ENCODE measurements around the gene RICTOR.
"Not testable (repeated sequence)": the region's sequence is repeated elsewhere in the genome, so short reads cannot be mapped to it uniquely, and the experiment has no call there.

Gene RICTOR

DNA sequence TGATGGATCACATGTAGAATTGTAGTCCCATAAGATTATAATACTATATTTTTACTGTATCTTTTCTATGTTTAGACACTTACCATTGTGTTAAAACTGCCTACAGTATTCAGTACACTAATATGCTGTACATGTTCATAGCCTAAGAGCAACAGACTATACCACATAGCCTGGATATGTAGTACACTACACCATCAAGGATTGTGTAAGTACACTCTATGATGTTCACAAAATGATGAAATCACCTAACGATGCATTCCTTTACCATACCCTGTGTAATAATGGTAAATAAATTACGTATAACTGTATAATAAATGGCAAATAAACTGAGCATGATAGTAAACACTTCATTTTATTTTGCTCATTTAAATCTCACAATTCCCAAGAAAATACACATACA, 60.3 kb downstream of the RICTOR start:
- DNase-seq (ENCODE audit: low read depth in 2 of 2) = no peak

DNA sequence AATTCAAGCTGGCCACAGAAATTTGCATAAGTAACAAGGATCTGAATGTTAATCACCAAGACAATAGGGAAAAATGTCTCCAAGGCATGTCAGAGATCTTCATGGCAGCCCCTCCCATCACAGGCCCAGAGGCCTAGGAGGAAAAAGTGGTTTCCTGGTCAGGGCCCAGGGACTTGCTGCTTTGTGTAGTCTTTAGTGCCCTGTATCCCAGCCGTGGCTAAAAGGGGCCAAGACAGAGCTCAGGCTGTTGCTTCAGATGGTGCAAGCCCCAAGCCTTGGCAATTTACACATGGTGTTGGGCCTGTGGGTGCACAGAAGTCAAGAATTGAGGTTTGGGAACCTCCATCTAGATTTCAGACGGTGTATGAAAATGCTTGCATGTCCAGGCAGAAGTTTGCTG, 63.2 kb downstream of the RICTOR start:
- not testable (repeated sequence) for DNase-seq (ENCODE audit: low read depth in 2 of 2)

- no peak for DNase-seq (ENCODE audit: low read depth in 2 of 2)
These were observed 64.2 kb downstream of the RICTOR start for GRCh38 chr5:39009981-39010380.

- DNase-seq (ENCODE audit: low read depth in 2 of 2) = no peak
These were observed 64.9 kb downstream of the RICTOR start for GRCh38 chr5:39009280-39009679.

- no peak for DNase-seq (ENCODE audit: low read depth in 2 of 2)
These were observed 67.5 kb downstream of the RICTOR start for GRCh38 chr5:39006650-39007049.

- no peak for DNase-seq (ENCODE audit: low read depth in 2 of 2)
These were observed 68.5 kb downstream of the RICTOR start for GRCh38 chr5:39005566-39006232.

- DNase-seq (ENCODE audit: low read depth in 2 of 2) = no peak
These were observed 72.5 kb downstream of the RICTOR start for GRCh38 chr5:39001683-39002082.

DNA sequence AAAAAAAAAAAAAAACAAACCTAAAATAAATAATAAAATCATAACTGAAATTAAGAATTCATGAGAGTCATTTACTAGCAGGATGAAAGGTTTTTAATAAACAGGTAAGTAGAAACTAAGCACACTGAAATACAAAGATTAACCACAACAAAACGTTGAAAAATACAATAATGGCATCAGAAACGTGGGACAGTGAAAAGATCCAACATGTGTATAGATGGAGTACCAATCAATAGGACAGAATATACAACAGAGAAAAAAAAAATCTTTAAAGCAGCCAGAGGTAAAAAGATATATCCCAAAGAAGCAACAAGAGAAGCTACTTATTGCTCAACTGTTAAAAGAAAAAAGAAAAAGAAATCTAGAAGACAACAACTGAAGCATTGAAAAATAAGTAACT, 75.2 kb downstream of the RICTOR start:
- DNase-seq (ENCODE audit: low read depth in 2 of 2) = no peak

GRCh38 chr5:38997591-38997990, 76.6 kb downstream of the RICTOR start:
- DNase-seq (ENCODE audit: low read depth in 2 of 2) = no peak

- DNase-seq (ENCODE audit: low read depth in 2 of 2) = no peak
These were observed 78.1 kb downstream of the RICTOR start for GRCh38 chr5:38996123-38996522.

DNA sequence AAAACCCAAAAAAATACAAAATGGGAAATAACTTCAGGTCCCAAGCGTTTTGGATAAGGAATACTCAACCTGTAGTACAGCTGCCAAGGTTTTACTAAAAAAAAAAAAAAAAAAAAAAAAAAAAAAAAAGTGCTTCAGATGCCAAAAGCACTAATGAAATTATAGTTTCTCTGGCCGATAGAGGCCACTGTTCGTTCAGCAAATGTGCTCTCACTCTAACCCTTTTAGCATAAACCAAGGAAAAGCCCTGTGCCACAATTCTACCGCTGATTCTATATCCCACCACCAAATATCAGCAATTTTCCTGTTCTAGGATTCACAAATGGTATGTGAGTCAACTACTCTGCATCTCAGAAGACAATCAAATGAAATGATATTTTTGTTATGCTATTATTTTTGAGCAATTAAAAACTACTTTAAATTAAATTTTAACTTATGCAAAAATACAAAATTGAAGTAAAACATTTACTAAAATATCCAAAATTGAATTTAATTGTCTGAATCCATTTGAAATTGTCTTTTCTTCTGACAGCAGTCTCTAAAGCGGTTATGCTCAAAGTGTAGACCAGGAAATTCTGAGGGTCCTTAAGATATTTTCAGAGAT, 79.8 kb downstream of the RICTOR start:
- peak in 1 of 2 donors; percentile 8 for DNase-seq (ENCODE audit: low read depth in 2 of 2)

DNA sequence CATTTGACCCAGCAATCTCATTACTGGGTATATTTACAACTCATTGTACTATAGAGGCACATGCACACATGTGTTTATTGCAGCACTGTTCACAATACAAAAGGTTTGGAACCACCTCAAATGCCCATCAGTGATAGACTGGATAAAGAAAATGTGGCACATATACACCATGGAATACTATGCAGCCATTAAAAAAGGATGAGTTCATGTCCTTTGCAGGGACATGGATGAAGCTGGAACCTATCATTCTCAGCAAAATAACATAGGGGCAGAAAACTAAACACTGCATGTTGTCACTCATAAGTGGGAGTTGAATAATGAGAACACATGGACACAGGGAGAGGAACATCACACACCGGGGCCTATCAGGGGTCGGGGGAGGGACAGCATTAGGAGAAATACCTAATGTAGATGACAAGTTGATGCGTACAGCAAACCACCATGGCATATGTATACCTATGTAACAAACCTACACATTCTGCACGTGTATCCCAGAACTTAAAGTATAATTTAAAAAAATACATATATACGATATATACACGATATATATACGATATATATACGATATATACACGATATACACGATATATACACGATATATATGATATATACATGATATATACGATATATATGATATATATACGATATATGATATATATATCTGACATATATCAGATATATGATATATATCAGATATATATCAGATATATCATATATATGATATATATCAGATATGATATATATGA, 84.1 kb downstream of the RICTOR start:
- not testable (repeated sequence) for DNase-seq (ENCODE audit: low read depth in 2 of 2)

DNA sequence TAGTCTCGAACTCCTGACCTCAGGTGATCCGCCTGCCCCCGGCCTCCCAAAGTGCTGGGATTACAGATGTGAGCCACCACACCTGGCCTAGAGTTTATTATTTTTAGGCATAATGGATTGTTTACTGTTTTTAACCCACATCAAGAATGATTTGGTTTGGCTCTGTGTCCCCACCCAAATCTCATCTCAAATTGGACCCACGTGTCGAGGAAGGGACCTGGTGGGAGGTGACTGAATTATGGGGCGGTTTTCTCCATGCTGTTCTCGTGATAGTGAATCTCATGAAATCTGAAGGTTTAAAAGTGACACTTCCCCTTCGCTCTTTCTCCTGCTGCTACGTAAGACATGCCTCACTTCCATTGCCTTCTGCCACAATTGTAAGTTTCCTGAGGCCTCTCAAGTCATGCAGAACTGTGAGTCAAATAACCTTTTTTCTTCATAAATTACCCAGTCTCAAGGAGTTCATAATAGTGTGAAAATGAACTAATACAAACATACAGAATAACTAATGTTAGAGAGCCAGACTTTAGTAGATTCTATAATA, 88.2 kb downstream of the RICTOR start:
- no peak for DNase-seq (ENCODE audit: low read depth in 2 of 2)

DNA sequence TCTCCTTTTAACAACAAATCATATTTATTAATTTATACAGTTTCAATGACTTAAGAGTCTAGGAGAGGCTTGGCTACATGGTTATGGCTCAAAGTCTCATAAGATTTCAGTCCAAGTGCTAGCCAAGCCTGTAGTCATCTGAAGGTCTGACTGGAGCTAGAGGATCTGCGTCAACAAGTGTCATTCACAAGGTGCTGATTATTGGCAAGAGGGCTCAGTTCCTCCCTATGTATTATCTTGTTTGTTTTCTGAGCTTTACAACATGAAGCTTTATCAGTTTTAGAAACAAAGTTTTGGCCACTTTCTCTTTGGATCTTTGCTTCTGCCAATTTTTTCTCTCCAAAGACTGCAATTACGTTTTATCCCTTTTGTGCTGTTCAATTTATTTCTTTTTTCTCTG, 94.7 kb downstream of the RICTOR start:
- DNase-seq (ENCODE audit: low read depth in 2 of 2) = no peak

GRCh38 chr5:38978036-38978435, 96.2 kb downstream of the RICTOR start:
- no peak for DNase-seq (ENCODE audit: low read depth in 2 of 2)

DNA sequence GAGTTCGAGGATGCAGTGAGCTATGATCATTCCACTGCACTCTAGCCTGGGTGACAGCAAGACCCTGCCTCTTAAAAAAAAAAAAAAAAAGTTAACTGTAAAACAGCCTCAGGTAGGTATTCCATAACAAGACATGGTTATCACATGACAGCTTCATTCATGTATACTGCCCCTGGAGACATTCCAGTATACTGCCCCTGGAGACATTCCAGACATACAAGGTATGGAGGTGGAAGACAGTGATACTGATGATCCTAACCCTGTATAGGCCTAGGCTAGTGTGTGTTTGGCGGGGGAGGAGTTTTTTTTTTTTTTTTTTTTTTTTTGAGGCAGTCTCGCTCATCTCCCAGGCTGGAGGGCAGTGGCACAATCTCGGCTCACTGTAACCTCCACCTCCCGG, 105.5 kb downstream of the RICTOR start:
- DNase-seq (ENCODE audit: low read depth in 2 of 2) = no peak

DNA sequence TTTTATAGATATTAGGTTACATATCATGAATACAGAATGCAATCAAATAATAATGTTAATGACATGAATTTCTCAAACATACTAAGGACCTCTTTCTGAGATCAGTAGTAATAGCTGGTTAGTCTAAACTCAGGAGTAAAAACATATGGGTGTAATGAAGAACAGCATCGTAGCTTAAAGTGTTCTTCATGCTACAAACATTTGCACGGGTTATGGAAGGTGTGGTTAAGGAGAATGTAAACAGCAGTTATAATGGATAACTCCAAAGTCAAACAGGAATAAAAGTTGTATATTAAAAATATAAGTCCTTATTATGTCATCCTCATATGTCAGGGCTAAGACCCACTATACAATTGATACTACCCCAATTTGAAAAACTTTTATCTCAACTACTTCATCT, 112.5 kb downstream of the RICTOR start:
- no peak for DNase-seq (ENCODE audit: low read depth in 2 of 2)

- DNase-seq (ENCODE audit: low read depth in 2 of 2) = no peak
These were observed 120.7 kb downstream of the RICTOR start for GRCh38 chr5:38953426-38954012.

DNA sequence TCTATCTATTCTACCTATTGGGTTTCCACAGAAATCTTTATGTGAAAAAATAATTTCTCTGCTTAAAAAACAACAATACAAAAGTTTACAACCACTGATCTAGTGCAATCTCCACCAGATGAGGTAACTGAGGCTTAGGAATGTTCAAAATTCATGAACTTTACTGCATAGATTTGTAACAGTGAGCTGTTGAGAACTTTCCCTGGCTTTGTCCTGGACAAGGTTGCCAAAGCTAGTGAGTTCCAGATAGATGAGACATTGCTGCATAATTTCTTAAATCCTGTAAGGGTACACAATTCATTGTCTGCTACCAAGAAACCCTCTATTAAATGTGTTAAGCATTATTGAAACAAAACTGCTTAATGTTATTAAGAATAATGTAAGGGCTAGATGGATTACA, 125.7 kb downstream of the RICTOR start:
- DNase-seq (ENCODE audit: low read depth in 2 of 2) = no peak

GRCh38 chr5:38944282-38944681, 129.9 kb downstream of the RICTOR start:
- no peak for DNase-seq (ENCODE audit: low read depth in 2 of 2)

GRCh38 chr5:38941912-38942311, 132.3 kb downstream of the RICTOR start:
- DNase-seq (ENCODE audit: low read depth in 2 of 2) = no peak

DNA sequence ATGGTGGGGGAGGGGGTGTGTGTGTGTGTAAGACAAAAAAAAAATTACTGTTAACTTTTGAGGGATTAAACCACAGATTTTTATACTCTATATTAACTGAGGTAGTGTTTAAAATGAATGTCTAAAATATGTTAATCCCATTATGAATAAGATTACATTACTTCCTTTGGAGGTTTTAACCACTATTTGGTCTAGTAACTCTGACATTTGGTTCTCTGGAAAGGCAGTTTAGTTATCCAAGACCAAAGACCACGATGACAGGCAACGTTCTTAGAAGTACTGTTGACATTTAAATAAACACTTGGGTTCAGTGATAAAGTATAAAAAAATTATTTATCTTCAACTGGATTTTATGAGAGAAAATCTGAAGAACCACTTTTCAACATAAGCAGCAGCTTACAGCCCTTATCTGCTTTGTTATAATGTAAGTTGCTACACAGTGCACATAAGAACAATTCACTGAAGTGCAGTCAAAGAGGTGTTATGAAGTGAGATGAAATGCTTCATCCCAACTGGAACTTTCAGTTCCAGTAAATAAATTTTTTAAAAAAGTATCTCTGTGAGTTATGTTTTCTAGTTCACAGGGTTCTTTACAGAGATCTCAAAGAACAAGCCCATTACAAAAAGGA, 133.9 kb downstream of the RICTOR start:
- no peak for DNase-seq (ENCODE audit: low read depth in 2 of 2)

All from stimulated activated CD4-positive, alpha-beta T cell treated with anti-CD3 and anti-CD28 coated beads, Interleukin-1b, Interleukin-23, amount 100 ng/mL, for 4 hours (primary cell).